ENCODE results near the gene MROH8.
"Not testable (repeated sequence)": the region's sequence is repeated elsewhere in the genome, so short reads cannot be mapped to it uniquely, and the experiment has no call there.

MROH8 gene

DNA sequence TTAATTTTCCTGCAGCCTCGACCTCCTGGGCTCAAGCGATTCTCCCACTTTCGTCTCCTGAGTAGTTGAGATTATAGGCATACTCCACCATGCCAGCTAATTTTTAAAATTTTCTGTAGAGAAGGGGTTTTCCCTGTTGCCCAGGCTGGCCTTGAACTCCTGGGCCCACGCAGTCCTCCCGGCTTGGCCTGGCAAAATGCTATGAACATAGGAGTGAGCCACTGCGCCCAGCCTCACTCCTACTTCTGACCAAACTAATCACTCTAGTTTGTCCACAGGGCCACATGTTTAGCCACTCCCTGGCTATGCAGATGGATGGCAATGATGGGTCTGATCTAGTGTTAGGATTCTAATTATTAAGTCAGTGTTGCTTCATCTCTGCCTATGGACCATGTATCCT, 32.1 kb downstream of the MROH8 start:
- Histone ChIP-seq H3K36me3 (ENCODE audit: insufficient read depth, low read depth, low read length) (no peaks in the 10 kb centered on the region), H3K9ac (ENCODE audit: low read depth, low read length) (no peak overlapping the region), H3K4me1 (ENCODE audit: insufficient read depth, low read length) (no peaks in the 10 kb centered on the region), H3K4me3 (ENCODE audit: low read length) (no peak overlapping the region), H3K9me3 (ENCODE audit: insufficient read depth, low read depth, low read length) (no peaks in the 10 kb centered on the region), H3K27ac (ENCODE audit: low read length) (no peak overlapping the region), H3K27me3 (ENCODE audit: insufficient read depth, low read length) (no peaks in the 10 kb centered on the region)

DNA sequence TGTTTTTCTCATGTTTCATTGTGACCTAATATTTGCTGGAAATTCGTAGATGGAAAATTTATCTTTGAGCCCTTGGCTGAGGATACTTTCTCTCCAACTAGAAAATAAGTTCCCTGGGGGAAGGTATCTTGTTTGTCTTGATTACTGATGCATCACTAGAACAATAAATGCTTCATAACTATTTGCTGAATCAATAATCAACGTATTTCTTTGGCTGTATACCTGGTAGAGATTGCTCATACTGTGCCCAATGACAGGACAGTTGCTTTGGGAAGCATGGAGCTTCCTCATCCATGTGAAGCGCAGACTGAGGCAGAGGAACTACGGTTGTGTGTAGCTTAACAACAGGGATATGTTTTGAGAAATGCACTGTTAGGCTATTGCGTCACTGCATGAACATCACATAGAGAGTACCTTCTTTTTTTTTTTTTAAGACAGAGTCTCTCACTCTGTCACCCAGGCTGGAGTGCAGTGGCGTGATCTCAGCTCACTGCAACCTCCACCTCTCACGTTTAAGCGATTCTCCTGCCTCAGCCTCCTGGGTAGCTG, 34.4 kb downstream of the MROH8 start:
- no peaks in the 10 kb centered on the region for H3K36me3 ChIP-seq (ENCODE audit: insufficient read depth, low read depth, low read length)
- H3K4me1 ChIP-seq (ENCODE audit: insufficient read depth, low read length) = no peaks in the 10 kb centered on the region
- H3K4me3 ChIP-seq (ENCODE audit: low read length) = no peak overlapping the region
- H3K27ac ChIP-seq (ENCODE audit: low read length) = no peak overlapping the region
- H3K9me3 ChIP-seq (ENCODE audit: insufficient read depth, low read depth, low read length) = no peaks in the 10 kb centered on the region
- H3K27me3 ChIP-seq (ENCODE audit: insufficient read depth, low read length) = no peaks in the 10 kb centered on the region
- no peak overlapping the region for H3K9ac ChIP-seq (ENCODE audit: low read depth, low read length)

DNA sequence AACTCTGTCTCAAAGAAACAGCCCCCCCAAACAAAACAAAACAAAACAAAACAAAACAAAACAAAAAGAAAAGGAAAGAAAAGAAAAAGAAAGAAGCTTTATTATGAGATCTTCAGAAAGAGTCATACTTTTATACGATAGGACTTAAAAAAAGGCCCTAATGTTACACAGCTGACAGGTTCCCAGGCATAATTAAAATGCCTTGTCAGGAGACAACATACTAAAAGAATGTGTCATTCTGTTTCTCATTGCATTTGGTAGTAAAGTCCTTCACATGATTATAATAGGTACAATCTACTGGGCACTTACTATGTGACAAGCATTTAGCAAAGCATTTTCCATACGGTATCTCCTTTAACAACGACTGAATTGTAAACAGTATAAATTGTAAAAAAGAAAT, 36.6 kb downstream of the MROH8 start:
- H3K4me3 ChIP-seq (ENCODE audit: low read length) = no peak overlapping the region
- H3K9me3 ChIP-seq (ENCODE audit: insufficient read depth, low read depth, low read length) = no peaks in the 10 kb centered on the region
- no peaks in the 10 kb centered on the region for H3K4me1 ChIP-seq (ENCODE audit: insufficient read depth, low read length)
- H3K27me3 ChIP-seq (ENCODE audit: insufficient read depth, low read length) = no peaks in the 10 kb centered on the region
- no peak overlapping the region for H3K9ac ChIP-seq (ENCODE audit: low read depth, low read length)
- H3K36me3 ChIP-seq (ENCODE audit: insufficient read depth, low read depth, low read length) = no peaks in the 10 kb centered on the region
- H3K27ac ChIP-seq (ENCODE audit: low read length) = no peak overlapping the region

DNA sequence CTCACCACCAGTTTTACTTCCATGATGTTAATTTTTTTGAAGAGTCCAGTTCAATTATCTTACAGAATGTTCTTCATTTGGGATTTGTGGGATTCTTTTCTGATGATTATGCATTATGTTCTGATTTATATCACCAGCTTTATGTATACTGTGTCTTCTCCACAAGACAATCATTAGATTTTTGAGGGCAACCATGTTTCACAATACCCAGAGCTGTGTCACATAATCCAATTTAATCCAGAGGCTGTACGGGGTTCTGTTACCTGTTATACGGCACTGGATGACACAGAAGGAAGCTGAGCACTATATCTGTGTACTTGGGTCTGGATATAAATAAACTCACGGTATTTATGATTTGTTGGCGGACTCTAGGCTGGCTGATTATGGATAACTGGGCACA, 41.8 kb downstream of the MROH8 start:
- Histone ChIP-seq H3K36me3 (ENCODE audit: insufficient read depth, low read depth, low read length) (no peaks in the 10 kb centered on the region), H3K27me3 (ENCODE audit: insufficient read depth, low read length) (no peaks in the 10 kb centered on the region), H3K9ac (ENCODE audit: low read depth, low read length) (no peak overlapping the region), H3K9me3 (ENCODE audit: insufficient read depth, low read depth, low read length) (no peaks in the 10 kb centered on the region), H3K4me3 (ENCODE audit: low read length) (no peak overlapping the region), H3K4me1 (ENCODE audit: insufficient read depth, low read length) (no peaks in the 10 kb centered on the region), H3K27ac (ENCODE audit: low read length) (no peak overlapping the region)

DNA sequence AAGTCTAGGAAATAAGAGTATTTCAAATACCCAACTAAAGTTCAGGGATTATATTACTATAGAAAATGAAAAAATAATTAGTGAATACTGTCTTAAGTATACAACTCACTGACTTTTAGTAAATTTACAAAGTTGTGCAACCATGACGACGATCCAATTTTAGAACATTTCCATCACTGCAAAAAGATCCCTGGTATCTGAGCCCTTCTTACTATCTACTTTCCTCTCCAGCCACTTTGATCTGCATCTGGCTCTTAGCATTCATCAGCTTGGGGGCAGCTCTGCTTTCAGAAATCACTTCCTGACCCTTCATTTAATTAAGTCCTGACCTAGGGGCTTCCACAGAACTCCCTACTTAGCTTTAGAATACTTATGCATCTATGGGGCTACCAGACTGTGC, 45.4 kb downstream of the MROH8 start:
- no peaks in the 10 kb centered on the region for H3K36me3 ChIP-seq (ENCODE audit: insufficient read depth, low read depth, low read length)
- H3K27ac ChIP-seq (ENCODE audit: low read length) = no peak overlapping the region
- H3K4me3 ChIP-seq (ENCODE audit: low read length) = no peak overlapping the region
- no peaks in the 10 kb centered on the region for H3K9me3 ChIP-seq (ENCODE audit: insufficient read depth, low read depth, low read length)
- H3K9ac ChIP-seq (ENCODE audit: low read depth, low read length) = no peak overlapping the region
- no peaks in the 10 kb centered on the region for H3K4me1 ChIP-seq (ENCODE audit: insufficient read depth, low read length)
- no peaks in the 10 kb centered on the region for H3K27me3 ChIP-seq (ENCODE audit: insufficient read depth, low read length)

DNA sequence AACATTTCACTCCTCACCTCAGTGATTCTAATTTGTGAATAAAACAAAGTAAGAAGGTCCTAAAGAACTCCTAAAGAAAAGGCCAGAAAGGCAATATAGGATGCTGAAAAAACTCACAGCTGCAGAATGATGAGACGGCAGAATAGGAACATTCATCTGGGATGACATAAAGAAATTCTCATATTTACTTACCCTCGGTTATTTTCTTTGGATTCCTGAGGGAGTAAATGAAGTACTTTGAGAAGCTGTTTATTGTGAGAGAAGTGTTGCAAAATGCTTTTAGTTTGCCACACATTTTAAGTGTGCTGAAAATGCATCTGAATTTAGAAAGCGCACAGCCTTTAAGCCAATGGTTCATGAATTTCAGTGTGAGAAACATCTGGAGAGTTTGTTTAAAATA, 47.9 kb downstream of the MROH8 start:
- no peak overlapping the region for H3K4me3 ChIP-seq (ENCODE audit: low read length)
- no peak overlapping the region for H3K9ac ChIP-seq (ENCODE audit: low read depth, low read length)
- H3K27ac ChIP-seq (ENCODE audit: low read length) = no peak overlapping the region
- no peaks in the 10 kb centered on the region for H3K27me3 ChIP-seq (ENCODE audit: insufficient read depth, low read length)
- H3K36me3 ChIP-seq (ENCODE audit: insufficient read depth, low read depth, low read length) = no peaks in the 10 kb centered on the region
- no peaks in the 10 kb centered on the region for H3K4me1 ChIP-seq (ENCODE audit: insufficient read depth, low read length)
- H3K9me3 ChIP-seq (ENCODE audit: insufficient read depth, low read depth, low read length) = no peaks in the 10 kb centered on the region

DNA sequence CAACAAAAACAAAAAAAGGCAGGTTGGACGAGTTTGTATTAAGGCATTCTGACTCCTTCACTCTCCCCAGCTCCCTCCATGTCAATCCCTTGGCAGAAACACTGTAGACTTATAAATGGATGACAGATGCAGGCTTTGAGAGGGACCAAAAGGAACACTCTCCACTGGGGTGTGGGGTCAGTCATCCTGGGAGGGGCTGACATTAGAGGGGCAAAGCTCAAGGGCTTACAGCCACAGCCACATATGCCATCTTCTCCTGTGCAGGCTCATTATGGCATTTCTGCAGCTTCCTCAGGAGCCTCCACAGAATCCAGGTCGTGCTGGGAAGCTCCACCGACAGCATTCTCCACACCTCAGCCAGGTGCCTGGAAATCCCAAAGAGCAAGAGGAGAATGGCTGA, 50.5 kb downstream of the MROH8 start:
- Histone ChIP-seq H3K9me3 (ENCODE audit: insufficient read depth, low read depth, low read length) (peaks cover 4% of the 10 kb centered on the region; the same call in 1 of the 2 replicates), H3K4me1 (ENCODE audit: insufficient read depth, low read length) (no peaks in the 10 kb centered on the region), H3K27ac (ENCODE audit: low read length) (no peak overlapping the region), H3K9ac (ENCODE audit: low read depth, low read length) (no peak overlapping the region), H3K27me3 (ENCODE audit: insufficient read depth, low read length) (no peaks in the 10 kb centered on the region), H3K36me3 (ENCODE audit: insufficient read depth, low read depth, low read length) (no peaks in the 10 kb centered on the region), H3K4me3 (ENCODE audit: low read length) (no peak overlapping the region)

DNA sequence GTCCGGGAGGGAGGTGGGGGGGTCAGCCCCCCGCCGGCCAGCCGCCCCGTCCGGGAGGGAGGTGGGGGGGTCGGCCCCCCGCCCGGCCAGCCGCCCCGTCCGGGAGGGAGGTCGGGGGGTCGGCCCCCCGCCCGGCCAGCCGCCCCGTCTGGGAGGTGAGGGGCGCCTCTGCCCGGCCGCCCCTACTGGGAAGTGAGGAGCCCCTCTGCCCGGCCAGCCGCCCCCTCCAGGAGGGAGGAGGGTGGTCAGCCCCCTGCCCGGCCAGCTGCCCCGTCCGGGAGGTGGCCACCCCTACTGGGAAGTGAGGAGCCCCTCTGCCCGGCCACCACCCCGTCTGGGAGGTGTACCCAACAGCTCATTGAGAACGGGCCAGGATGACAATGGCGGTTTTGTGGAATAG, 53.1 kb downstream of the MROH8 start:
- H3K27me3 ChIP-seq (ENCODE audit: insufficient read depth, low read length); H3K4me3 ChIP-seq (ENCODE audit: low read length); H3K36me3 ChIP-seq (ENCODE audit: insufficient read depth, low read depth, low read length); H3K4me1 ChIP-seq (ENCODE audit: insufficient read depth, low read length); H3K9ac ChIP-seq (ENCODE audit: low read depth, low read length); H3K27ac ChIP-seq (ENCODE audit: low read length); H3K9me3 ChIP-seq (ENCODE audit: insufficient read depth, low read depth, low read length): not testable (repeated sequence)

DNA sequence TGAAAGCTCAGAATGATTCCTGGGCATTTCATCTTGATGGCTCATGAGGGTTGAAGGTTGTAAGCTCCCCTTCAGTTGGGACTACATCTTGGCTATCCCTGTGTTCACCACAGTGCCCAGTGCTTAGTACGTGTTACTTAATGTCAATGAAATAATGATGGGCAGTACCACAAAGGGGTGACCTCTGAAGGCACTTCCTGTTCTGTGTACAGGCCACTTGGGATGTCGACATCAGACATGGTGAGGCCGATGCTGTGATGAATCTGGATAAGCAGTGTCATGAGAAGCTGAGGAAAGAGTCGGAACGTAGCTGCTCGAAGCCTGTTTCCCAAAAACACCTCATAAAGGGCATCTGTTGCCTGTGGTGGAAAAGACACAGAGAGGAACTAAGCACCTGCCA, 55.9 kb downstream of the MROH8 start:
- Histone ChIP-seq H3K4me1 (ENCODE audit: insufficient read depth, low read length) (no peaks in the 10 kb centered on the region), H3K4me3 (ENCODE audit: low read length) (no peak overlapping the region), H3K9ac (ENCODE audit: low read depth, low read length) (no peak overlapping the region)

DNA sequence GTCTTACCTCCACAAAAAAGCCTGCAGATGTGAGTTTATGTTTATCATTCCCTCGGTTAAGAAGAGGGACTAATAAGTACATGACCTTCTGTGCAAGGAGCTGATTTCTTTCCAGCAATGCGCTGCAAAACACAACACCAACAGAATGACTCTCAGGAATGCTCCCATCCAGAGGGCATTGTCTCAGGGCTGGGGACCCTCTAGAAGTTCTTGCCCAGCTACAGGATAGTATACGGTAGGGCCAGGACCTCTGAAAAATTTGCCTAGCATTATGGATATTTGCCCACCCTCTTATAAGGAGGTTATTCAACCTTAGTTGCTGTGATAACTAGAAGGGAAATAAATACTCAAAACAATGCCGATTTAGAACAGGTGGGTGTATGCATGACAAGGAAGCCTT, 58.9 kb downstream of the MROH8 start:
- Histone ChIP-seq H3K9ac (ENCODE audit: low read depth, low read length) (no peak overlapping the region), H3K27me3 (ENCODE audit: insufficient read depth, low read length) (no peaks in the 10 kb centered on the region), H3K4me3 (ENCODE audit: low read length) (no peak overlapping the region), H3K27ac (ENCODE audit: low read length) (no peak overlapping the region), H3K4me1 (ENCODE audit: insufficient read depth, low read length) (no peaks in the 10 kb centered on the region), H3K36me3 (ENCODE audit: insufficient read depth, low read depth, low read length) (no peaks in the 10 kb centered on the region), H3K9me3 (ENCODE audit: insufficient read depth, low read depth, low read length) (peaks cover 4% of the 10 kb centered on the region; the same call in 1 of the 2 replicates)

More for the DNA sequence above, 55.9 kb downstream of the MROH8 start:
- Histone ChIP-seq H3K9me3 (ENCODE audit: insufficient read depth, low read depth, low read length) (peaks cover 4% of the 10 kb centered on the region; the same call in 1 of the 2 replicates), H3K36me3 (ENCODE audit: insufficient read depth, low read depth, low read length) (no peaks in the 10 kb centered on the region), H3K27ac (ENCODE audit: low read length) (no peak overlapping the region), H3K27me3 (ENCODE audit: insufficient read depth, low read length) (no peaks in the 10 kb centered on the region)

DNA sequence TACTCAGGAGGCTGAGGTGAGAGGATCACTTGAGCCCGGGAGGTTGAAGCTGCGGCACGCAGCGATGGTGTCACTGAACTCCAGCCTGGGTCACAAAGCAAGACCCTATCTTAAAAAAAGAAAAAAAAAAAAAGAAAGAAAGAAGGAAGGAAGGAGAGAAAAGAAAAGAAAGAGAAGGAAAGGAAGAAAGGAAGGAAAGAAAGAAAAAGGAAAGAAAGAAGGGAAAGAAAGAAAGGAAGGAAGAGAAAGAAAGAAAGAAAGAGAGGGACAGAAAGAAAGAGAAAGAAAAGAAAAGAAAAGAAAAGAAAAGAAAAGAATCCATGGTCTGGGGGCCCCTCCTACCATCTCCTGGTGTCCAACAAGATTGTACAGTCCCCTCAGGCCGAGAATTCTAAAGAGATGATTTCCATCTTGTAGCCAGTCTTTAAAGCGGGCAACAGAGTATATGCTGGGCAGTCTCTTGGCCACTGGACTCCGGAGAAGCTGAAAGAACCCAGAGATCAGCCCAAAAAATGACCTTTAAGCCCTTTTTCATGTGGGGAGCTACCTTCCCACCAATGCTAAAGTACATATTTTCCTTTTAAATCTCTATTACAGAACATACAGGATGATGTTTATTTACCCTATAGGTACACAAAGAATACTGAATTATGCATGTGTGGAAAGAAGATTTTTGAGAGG, 59.9 kb downstream of the MROH8 start:
- Histone ChIP-seq H3K9me3 (ENCODE audit: insufficient read depth, low read depth, low read length) (peaks cover under 1% of the 10 kb centered on the region; the same call in 1 of the 2 replicates), H3K36me3 (ENCODE audit: insufficient read depth, low read depth, low read length) (no peaks in the 10 kb centered on the region), H3K9ac (ENCODE audit: low read depth, low read length) (no peak overlapping the region), H3K27ac (ENCODE audit: low read length) (no peak overlapping the region), H3K27me3 (ENCODE audit: insufficient read depth, low read length) (no peaks in the 10 kb centered on the region), H3K4me1 (ENCODE audit: insufficient read depth, low read length) (no peaks in the 10 kb centered on the region), H3K4me3 (ENCODE audit: low read length) (no peak overlapping the region)

DNA sequence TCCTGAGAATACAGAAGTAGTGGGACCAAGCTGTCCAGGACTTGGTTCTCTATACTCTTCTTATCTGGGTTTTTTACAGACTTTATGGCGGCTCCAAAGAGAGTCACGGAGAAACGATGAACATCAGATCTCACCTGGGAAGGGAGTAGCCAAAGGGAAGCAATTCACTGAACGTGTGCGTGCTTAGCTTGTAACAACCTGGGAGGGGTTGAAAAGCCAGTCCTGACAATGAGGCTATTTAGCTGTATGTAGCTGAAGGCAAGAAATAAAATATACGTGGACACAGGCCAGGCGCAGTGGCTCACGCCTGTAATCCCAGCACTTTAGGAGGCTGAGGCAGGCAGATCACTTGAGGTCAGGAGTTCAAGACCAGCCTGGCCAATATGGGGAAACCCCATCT, 65.3 kb downstream of the MROH8 start:
- Histone ChIP-seq H3K4me1 (ENCODE audit: insufficient read depth, low read length) (no peaks in the 10 kb centered on the region), H3K27ac (ENCODE audit: low read length) (no peak overlapping the region), H3K4me3 (ENCODE audit: low read length) (no peak overlapping the region), H3K9ac (ENCODE audit: low read depth, low read length) (no peak overlapping the region), H3K27me3 (ENCODE audit: insufficient read depth, low read length) (no peaks in the 10 kb centered on the region), H3K9me3 (ENCODE audit: insufficient read depth, low read depth, low read length) (no peaks in the 10 kb centered on the region), H3K36me3 (ENCODE audit: insufficient read depth, low read depth, low read length) (no peaks in the 10 kb centered on the region)
